AG04450 (cell line): Measurements from ENCODE around the gene VPS52. TPM values are rescaled to one million over a fixed set of nuclear protein-coding genes. Genes with fewer than 3 reads are reported as not detected.

Experiments used
- CTCF ChIA-PET: fragments of 300-600, 350-600 bp; formaldehyde crosslinking; extraction: SDS; loops from one replicate; lab custom pipeline; 2022; ENCODE audit warnings: antibody characterized with exemption, inconsistent platforms; lab: Charles Lee
- POLR2A ChIA-PET: fragments of 350-600 bp; formaldehyde crosslinking; extraction: SDS; loops from one replicate; lab custom pipeline; 2021; ENCODE audit warnings: antibody characterized with exemption, inconsistent platforms; lab: Yijun Ruan, JAX
- DNase-seq: peaks from one replicate; pipeline ENCODE4 v3.0.0-alpha.2; 2011; ENCODE audit warnings: low read depth, low spot score
- H3K27ac ChIP-seq: one replicate; pipeline ENCODE4 v1.5.1; 2012; ENCODE audit warnings: low read depth, low read length, control low read depth
- H3K27me3 ChIP-seq: one replicate; pipeline ENCODE4 v1.6.0; 2012; ENCODE audit warnings: low read length; ENCODE audit not compliant: control insufficient read depth, insufficient read depth
- H3K4me3 ChIP-seq: 2 replicates; pipeline ENCODE4 v1.5.1; 2011; ENCODE audit warnings: mild to moderate bottlenecking, low read depth, low read length, control low read depth
- H3K9me3 ChIP-seq: 2 replicates; pipeline ENCODE4 v1.5.1; 2012; ENCODE audit warnings: low read length; ENCODE audit not compliant: control insufficient read depth, insufficient read depth
- polyA plus RNA-seq: library from polyadenylated mRNA; depleted of rRNA; stranded (reverse); fragments of >200 nt; gene quantifications from 2 replicates; pipeline ENCODE4 v1.2.3, GENCODE V29; 2011
- TF ChIP-seq, protein P1 (sequence below): IDR thresholded peaks from 2 replicates; pipeline ENCODE4 v1.5.1; 2011; ENCODE audit warnings: low read depth, low read length, control low read depth, inconsistent platforms

VPS52 gene
- polyA plus RNA-seq, 1 experiment: 58.0 TPM

DNA sequence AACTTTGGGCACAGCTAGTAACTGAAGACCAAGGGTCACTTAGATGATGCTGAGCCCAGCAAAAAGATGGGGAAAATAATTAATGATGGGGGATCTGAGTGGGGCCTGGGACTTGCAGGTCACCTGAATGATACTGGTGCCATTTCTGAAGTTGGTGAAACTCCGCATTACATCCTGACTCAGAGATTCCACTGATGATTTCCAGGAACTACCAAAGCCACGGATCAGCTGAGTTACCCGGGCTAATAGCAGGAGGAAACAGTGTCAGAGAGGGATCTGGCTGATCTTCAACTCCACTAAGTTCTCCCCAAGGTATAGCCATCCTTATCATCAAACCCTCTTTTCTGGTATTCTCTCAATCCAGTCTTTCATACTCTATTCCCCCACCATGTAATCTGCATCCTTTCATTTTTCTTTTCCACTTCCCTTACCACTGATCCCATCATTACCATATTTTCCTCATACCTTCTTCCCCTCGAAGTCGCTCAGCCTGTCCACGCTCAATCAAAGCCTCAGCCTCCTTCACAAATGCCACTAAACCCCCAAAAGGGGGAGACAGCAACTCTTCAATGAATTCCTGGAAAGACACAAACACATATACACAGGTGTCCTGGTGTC lies 20.2 kb downstream of the VPS52 start:
- no peak for DNase-seq
- Histone ChIP-seq H3K27me3 (no peaks in the 10 kb centered on the region), H3K27ac (no peak overlapping the region), H3K4me3 (no peak overlapping the region), H3K9me3 (no peaks in the 10 kb centered on the region)
- TF ChIP-seq, protein P1, sequence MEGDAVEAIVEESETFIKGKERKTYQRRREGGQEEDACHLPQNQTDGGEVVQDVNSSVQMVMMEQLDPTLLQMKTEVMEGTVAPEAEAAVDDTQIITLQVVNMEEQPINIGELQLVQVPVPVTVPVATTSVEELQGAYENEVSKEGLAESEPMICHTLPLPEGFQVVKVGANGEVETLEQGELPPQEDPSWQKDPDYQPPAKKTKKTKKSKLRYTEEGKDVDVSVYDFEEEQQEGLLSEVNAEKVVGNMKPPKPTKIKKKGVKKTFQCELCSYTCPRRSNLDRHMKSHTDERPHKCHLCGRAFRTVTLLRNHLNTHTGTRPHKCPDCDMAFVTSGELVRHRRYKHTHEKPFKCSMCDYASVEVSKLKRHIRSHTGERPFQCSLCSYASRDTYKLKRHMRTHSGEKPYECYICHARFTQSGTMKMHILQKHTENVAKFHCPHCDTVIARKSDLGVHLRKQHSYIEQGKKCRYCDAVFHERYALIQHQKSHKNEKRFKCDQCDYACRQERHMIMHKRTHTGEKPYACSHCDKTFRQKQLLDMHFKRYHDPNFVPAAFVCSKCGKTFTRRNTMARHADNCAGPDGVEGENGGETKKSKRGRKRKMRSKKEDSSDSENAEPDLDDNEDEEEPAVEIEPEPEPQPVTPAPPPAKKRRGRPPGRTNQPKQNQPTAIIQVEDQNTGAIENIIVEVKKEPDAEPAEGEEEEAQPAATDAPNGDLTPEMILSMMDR: no peak
- CTCF ChIA-PET: interaction anchor here (0.7 kb wide), 1 partner anchor 267 kb away, joined by 3 read pairs; no protein-coding TSS in a partner anchor
- POLR2A ChIA-PET: interaction anchor here (0.7 to 3.7 kb wide), 4 partner anchors 12 to 279 kb away, joined by 3 to 52 read pairs (median 33); partner anchors contain the start of genes B3GALT4, RPS18 and VPS52

DNA sequence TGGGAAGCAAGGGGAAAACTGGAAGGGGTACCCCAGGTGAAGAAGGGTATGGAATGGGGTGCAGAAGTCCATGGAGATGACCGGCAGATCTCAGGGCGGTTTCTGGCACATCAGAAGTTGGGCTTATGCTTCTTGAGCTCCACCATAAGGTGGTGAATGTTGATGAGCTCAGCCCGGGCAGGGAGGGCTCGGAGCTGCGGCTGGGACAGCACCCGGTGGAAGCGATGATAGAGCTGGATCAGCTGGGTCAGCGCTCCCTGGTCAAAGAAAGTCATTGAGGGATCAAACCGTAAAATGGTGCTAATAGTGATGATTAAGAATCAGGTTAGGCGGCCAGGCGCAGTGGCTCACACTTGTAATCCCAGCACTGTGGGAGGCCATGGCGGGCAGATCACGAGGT lies 20.9 kb downstream of the VPS52 start:
- Histone ChIP-seq H3K9me3 (no peaks in the 10 kb centered on the region), H3K27ac (peak overlapping the region; percentile 68), H3K27me3 (no peaks in the 10 kb centered on the region), H3K4me3 (0 out of 2 replicates have a peak overlapping the region, but pooled peaks have one; percentile 17)
- ChIA-PET CTCF (interaction anchor here (0.7 to 4.7 kb wide), 2 partner anchors 236 to 266 kb away, joined by 3 to 72 read pairs; no protein-coding TSS in a partner anchor), POLR2A (interaction anchor here (0.7 to 3.7 kb wide), 4 partner anchors 13 to 278 kb away, joined by 3 to 52 read pairs (median 33); partner anchors contain the start of genes B3GALT4, RPS18 and VPS52)
- no peak for DNase-seq
- TF ChIP-seq, protein P1: no peak

DNA sequence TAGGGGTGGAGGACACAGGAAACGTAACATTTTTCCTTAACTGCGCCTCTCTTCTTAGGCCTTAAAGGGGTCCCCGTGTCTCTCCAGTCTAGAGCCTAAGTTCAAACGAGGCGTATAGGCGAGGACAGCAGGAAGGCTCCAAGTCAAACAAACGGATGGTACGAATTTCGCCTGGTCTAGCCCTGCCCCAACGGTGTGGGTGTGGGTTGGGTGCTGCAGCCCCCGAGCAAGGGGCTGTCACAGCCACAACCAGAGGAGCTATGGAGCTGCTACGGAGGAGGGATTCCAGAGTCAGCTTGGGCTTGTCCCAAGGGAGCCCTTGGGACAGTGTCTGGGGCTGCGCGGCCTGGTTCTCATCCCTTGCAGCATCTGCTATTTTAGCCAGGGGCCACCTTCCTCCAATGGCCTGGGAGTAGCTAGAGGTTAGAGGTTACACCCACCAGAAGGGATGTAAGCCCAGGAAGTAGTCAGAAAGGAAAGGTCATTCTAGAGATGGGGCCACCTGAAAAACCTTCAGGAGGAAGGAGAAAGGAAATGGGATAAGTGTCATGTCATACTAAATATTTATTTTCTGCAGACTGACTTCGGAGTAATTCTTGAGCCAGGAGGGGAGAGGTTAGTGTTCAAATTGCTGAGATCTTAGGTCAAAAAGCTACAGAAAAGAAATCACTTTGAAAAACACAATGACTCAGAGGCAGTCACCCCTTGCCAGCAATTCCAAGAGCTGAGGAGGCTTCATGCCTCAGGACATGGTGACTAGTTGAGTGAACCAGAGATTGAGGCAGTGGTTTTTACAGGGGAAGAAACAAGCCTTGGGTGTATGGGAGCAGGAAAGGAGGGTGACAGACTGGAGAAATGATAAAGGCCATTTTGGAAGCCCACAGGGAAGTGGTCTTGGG lies 21.7 kb downstream of the VPS52 start:
- peak overlapping the region; percentile 80 for H3K4me3 ChIP-seq
- TF ChIP-seq, protein P1: no peak
- DNase-seq: no peak
- no peaks in the 10 kb centered on the region for H3K9me3 ChIP-seq
- ChIA-PET CTCF (interaction anchor here (1.1 to 4.7 kb wide), 7 partner anchors 14 to 382 kb away, joined by 3 to 72 read pairs (median 5); partner anchors contain the start of gene HLA-DMA), POLR2A (interaction anchor here (0.6 to 3.7 kb wide), 8 partner anchors 10 to 278 kb away, joined by 3 to 52 read pairs (median 4); partner anchors contain the start of genes B3GALT4, HSD17B8, PFDN6 and RPS18)
- H3K27ac ChIP-seq: peak overlapping the region; percentile 95
- no peaks in the 10 kb centered on the region for H3K27me3 ChIP-seq

DNA sequence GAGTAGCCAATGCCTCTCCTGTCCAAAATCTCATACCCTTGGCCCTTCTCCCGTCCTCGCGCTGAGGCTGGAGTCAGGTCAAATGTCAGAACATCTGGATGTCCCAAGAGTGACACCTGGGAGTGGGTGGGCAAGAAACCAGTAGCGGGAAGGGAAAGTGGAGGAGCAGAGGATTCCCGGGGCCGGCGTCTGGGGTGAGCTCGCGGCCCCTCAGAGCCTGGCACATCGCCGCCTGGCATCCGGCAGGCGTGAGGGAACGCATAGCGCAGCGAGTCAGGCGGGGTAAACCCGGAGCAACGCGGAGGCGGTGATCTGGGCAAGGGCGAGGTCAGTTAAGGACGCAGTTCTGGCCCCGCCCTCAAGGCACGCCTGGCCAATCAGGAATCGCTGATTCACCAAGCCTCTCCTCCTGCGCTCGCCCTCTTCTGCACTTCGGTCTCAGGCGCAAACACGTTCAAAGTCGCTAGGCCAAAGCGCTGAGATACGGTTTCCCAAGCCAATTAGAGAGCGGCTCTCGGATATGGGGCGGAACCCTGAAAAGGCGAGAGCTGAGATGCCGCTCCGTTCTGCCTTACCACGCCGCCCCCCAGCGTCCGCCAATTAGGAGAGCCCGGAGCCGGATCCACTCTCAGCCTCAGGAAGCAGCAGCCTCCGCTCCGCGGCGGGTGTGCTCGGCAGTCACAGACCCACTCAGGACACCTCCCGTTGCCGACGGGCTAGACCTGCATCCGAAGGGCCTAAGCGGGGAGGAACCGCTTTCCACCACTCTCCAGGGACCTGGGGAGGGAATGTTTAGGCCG lies 22.5 kb downstream of the VPS52 start:
- ChIA-PET CTCF (interaction anchor here (0.6 to 4.7 kb wide), 29 partner anchors 12 to 410 kb away, joined by 3 to 72 read pairs (median 5); partner anchors contain the start of genes HLA-DMA, RING1 and TAP2), POLR2A (interaction anchor here (0.6 to 3.7 kb wide), 9 partner anchors 11 to 363 kb away, joined by 3 to 52 read pairs (median 5); partner anchors contain the start of genes B3GALT4, HSD17B8, PFDN6 and RING1)
- DNase-seq: peak; percentile 98
- TF ChIP-seq, protein P1: peak; percentile 26; the same call in 1 of the 2 replicates
- peak overlapping the region; percentile 80 for H3K4me3 ChIP-seq
- H3K9me3 ChIP-seq: no peaks in the 10 kb centered on the region
- H3K27ac ChIP-seq: peak overlapping the region; percentile 97
- H3K27me3 ChIP-seq: no peaks in the 10 kb centered on the region
